Endothelial cell of umbilical vein (primary cell): ENCODE measurements around the gene TOPORS. TPM values are rescaled to one million over a fixed set of nuclear protein-coding genes. Genes with fewer than 3 reads are reported as not detected.
A peak's percentile ranks its signal among the peaks of the same experiment; 100 is the strongest.

ENCODE experiments used
- BruUV-seq: library from RNA; stranded (reverse); fragments of 400-500 nt; replicated peaks from 2 replicates; lab custom pipeline; 2021; lab: Mats Ljungman, UMichigan
- CTCF ChIA-PET: fragments of 300-600, 350-600 bp; sonication (Branson Sonifier 250); formaldehyde crosslinking; loops from one replicate; lab custom pipeline; 2021; ENCODE audit warnings: antibody characterized with exemption, inconsistent platforms; lab: Charles Lee
- POLR2A ChIA-PET: fragments of 300-600, 350-600 bp; sonication (Branson Sonifier 250); formaldehyde crosslinking; loops from one replicate; lab custom pipeline; 2021; ENCODE audit warnings: antibody characterized with exemption, inconsistent platforms; lab: Charles Lee
- DNase-seq: peaks from one replicate; pipeline ENCODE4 v3.0.0-alpha.2; 2011; ENCODE audit warnings: low read depth, low spot score
- FAIRE-seq: peaks from 2 replicates; lab custom pipeline; 2011; peaks lifted over from hg19 to GRCh38; lab: Jason Lieb, UNC
- H2AFZ ChIP-seq: 2 replicates; pipeline ENCODE4 v1.6.0; 2012; ENCODE audit warnings: low read depth, low read length, control low read depth, inconsistent platforms
- H3K27ac ChIP-seq: 2 replicates; pipeline ENCODE4 v1.5.1; 2011; ENCODE audit warnings: low read depth, mild to moderate bottlenecking, control low read depth, low read length, moderate library complexity; ENCODE audit not compliant: insufficient read depth
- H3K27me3 ChIP-seq, 2 experiments: 2 replicates each; pipeline versions ENCODE4 v1.6.0 to v1.6.1; 2011; ENCODE audit warnings: low read length in 2 of 2, mixed read lengths in 1 of 2; ENCODE audit not compliant: control insufficient read depth in 2 of 2, insufficient read depth in 2 of 2
- H3K36me3 ChIP-seq, 2 experiments: 2 replicates in 1 of 2; 3 replicates in 1 of 2; pipeline ENCODE4 v1.5.1; 2011; ENCODE audit warnings: low read length in 2 of 2, mild to moderate bottlenecking in 1 of 2, moderate library complexity in 1 of 2; ENCODE audit not compliant: control insufficient read depth in 2 of 2, insufficient read depth in 2 of 2; ENCODE audit errors: extremely low read depth in 1 of 2
- H3K4me1 ChIP-seq: 3 replicates; pipeline ENCODE4 v1.5.1; 2011; ENCODE audit warnings: mild to moderate bottlenecking, low read length; ENCODE audit not compliant: control insufficient read depth, insufficient read depth; ENCODE audit errors: extremely low read depth
- H3K4me2 ChIP-seq: 2 replicates; pipeline ENCODE4 v1.6.1; 2011; ENCODE audit warnings: low read length, control low read depth, mixed read lengths; ENCODE audit not compliant: insufficient read depth
- H3K4me3 ChIP-seq, 3 experiments: fragments of 200-600 bp in 1 of 3; sonication (generic), shearing (Covaris generic) in 1 of 3; replicated peaks in 1 of 3; 2 replicates each; pipeline ENCODE4 v1.5.1; 2011 to 2016; ENCODE audit warnings: control low read depth in 3 of 3, low read length in 3 of 3, mild to moderate bottlenecking in 2 of 3, inconsistent platforms in 1 of 3, low read depth in 1 of 3, moderate library complexity in 1 of 3; ENCODE audit not compliant: insufficient read depth in 1 of 3
- H3K79me2 ChIP-seq: 2 replicates; pipeline ENCODE4 v1.6.0; 2012; ENCODE audit warnings: low read length, inconsistent platforms; ENCODE audit not compliant: control insufficient read depth, insufficient read depth
- H3K9ac ChIP-seq: replicated peaks from 2 replicates; pipeline ENCODE3; 2011; ENCODE audit warnings: low read length, control low read depth; ENCODE audit not compliant: insufficient read depth; ENCODE audit errors: extremely low read depth
- H3K9me1 ChIP-seq: replicated peaks from 3 replicates; pipeline ENCODE4 v1.6.0; 2011; ENCODE audit warnings: mild to moderate bottlenecking, low read length; ENCODE audit not compliant: control insufficient read depth, insufficient read depth; ENCODE audit errors: extremely low read depth
- H3K9me3 ChIP-seq: replicated peaks from 2 replicates; pipeline ENCODE4 v1.5.1; 2012; ENCODE audit warnings: low read length, inconsistent platforms; ENCODE audit not compliant: control insufficient read depth, insufficient read depth
- H4K20me1 ChIP-seq: replicated peaks from 2 replicates; pipeline ENCODE3; 2011; ENCODE audit warnings: mild to moderate bottlenecking, low read length; ENCODE audit not compliant: control insufficient read depth, insufficient read depth; ENCODE audit errors: extremely low read depth
- FOS ChIP-seq: IDR thresholded peaks from 2 replicates; pipeline ENCODE4 v1.6.1; 2011; ENCODE audit warnings: mild to moderate bottlenecking, low read length, moderate library complexity, borderline replicate concordance; ENCODE audit not compliant: insufficient read depth
- GATA2 ChIP-seq: IDR thresholded peaks from 2 replicates; pipeline ENCODE4 v1.7.0; 2011; ENCODE audit warnings: low read depth, mild to moderate bottlenecking, moderate library complexity, mixed read lengths, low read length; ENCODE audit not compliant: insufficient read length, insufficient read depth
- MYC ChIP-seq: IDR thresholded peaks from one replicate; pipeline ENCODE4 v1.6.1; 2011; ENCODE audit warnings: mild to moderate bottlenecking, low read depth, low read length
- POLR2A ChIP-seq: IDR thresholded peaks from 2 replicates; pipeline ENCODE4 v1.6.1; 2012; ENCODE audit warnings: low read depth, mild to moderate bottlenecking, control low read depth, low read length
- POLR2AphosphoS5 ChIP-seq: IDR thresholded peaks from 2 replicates; pipeline ENCODE4 v1.6.1; 2012; ENCODE audit warnings: low read depth, mild to moderate bottlenecking, control low read depth, low read length, moderate library complexity; ENCODE audit not compliant: insufficient read depth
- dilution Hi-C: fragments of 300-500 bp; cut with MboI; formaldehyde crosslinking; loops from one replicate; pipeline ENCODE4 v1.15.0; 2019; ENCODE audit warnings: low sequenced_read_pairs; ENCODE audit not compliant: extremely low pct_ligation_motif_present
- intact Hi-C: fragments of 100-400 bp; cut with micrococcal nuclease; formaldehyde crosslinking; loops from one replicate; pipeline ENCODE4 v1.10.0; 2022
- polyA plus RNA-seq, 4 experiments: library from polyadenylated mRNA; depleted of rRNA in 3 of 4; stranded (reverse) in 3 of 4; unstranded in 1 of 4; fragments of >200 nt; gene quantifications; 2 replicates each; pipeline versions ENCODE4 v1.2.1 to v1.2.3, GENCODE V29; 2011 to 2012; ENCODE audit warnings: missing spikeins in 1 of 4
- total RNA-seq: library from RNA; stranded (reverse); gene quantifications from 2 replicates; pipeline ENCODE4 v1.2.3, GENCODE V29; 2021
- TF ChIP-seq, protein P1 (sequence below), 2 donors: IDR thresholded peaks; 1 replicate in 1 of 2; 2 replicates in 1 of 2; pipeline ENCODE4 v1.5.1; 2011; ENCODE audit warnings: low read length in 2 of 2, mild to moderate bottlenecking in 2 of 2, moderate library complexity in 2 of 2, control low read depth in 1 of 2, inconsistent platforms in 1 of 2, low read depth in 1 of 2; ENCODE audit not compliant: insufficient read depth in 1 of 2; ENCODE audit errors: extremely low read depth in 1 of 2
- TF ChIP-seq, protein P2 (sequence below): IDR thresholded peaks from 2 replicates; pipeline ENCODE4 v1.6.1; 2011; ENCODE audit not compliant: insufficient read depth, insufficient read length

The TOPORS gene
- total and polyA plus RNA-seq, 2 donors (not counting 3 experiments of a cell fraction or from before 2014, with no cell fraction given) = 6.1 to 16.2 TPM

DNA sequence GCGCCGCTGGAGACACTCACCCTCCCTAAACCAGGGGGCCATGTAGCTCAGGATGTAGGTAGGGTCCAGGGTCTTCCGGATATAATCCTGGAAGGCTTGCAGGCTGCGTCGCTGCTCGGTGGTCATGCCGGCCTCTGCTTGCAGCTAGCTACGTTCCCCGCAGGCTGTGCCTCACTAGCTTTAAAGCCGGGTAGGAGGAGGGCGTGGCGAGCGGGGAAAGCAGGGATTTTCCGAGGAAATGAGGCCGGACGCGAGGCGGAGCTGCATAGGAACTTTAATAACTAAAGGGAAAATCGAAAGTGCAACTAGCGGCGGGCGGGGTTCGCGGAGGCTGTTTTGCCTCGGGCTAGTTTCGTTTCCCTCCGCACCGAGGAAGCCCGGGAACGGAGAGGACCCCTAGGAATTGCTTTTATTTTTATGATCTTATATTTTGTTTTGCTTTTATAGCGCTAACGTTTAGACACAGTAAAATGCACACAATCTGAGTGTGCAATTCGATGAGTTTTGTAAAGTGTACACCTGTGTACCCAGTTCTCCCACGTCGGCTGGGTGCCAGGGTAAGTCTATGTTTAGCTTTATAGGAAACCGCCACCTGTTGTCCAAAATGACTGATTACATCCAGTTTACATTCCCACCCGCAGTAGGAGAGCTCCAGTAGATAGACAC, 26.2 kb downstream of the TOPORS start, which contains the start of gene RIGI:
TSS of gene RIGI (minus strand) at position 156 of the 666 bp plus-strand sequence. CDS start at position 126, 30 bp downstream.
- peak within 1 kb of the TSS; percentile 61 for H3K27ac ChIP-seq
- intact Hi-C loops (loop anchor here (1.0 to 2.0 kb wide), 7 partner anchors 24 to 147 kb away; partner anchors contain the start of gene ACO1), dilution Hi-C loops (no loop called here)
- TF ChIP-seq POLR2AphosphoS5 (peak; percentile 67), POLR2A (peak; percentile 87), MYC (peak; percentile 23), FOS (no peak), GATA2 (no peak)
- TF ChIP-seq, protein P1, sequence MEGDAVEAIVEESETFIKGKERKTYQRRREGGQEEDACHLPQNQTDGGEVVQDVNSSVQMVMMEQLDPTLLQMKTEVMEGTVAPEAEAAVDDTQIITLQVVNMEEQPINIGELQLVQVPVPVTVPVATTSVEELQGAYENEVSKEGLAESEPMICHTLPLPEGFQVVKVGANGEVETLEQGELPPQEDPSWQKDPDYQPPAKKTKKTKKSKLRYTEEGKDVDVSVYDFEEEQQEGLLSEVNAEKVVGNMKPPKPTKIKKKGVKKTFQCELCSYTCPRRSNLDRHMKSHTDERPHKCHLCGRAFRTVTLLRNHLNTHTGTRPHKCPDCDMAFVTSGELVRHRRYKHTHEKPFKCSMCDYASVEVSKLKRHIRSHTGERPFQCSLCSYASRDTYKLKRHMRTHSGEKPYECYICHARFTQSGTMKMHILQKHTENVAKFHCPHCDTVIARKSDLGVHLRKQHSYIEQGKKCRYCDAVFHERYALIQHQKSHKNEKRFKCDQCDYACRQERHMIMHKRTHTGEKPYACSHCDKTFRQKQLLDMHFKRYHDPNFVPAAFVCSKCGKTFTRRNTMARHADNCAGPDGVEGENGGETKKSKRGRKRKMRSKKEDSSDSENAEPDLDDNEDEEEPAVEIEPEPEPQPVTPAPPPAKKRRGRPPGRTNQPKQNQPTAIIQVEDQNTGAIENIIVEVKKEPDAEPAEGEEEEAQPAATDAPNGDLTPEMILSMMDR (IDR thresholded peaks at IDR 0.05; ENCODE audit: extremely low read depth in 1 of 2, insufficient read depth in 1 of 2, low read depth in 1 of 2, low read length in 2 of 2) = peak; percentile 29 to 43
- TF ChIP-seq, protein P2, sequence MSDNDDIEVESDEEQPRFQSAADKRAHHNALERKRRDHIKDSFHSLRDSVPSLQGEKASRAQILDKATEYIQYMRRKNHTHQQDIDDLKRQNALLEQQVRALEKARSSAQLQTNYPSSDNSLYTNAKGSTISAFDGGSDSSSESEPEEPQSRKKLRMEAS = peak; percentile 15
- ChIA-PET CTCF (interaction anchor here (0.6 to 4.9 kb wide), 38 partner anchors 9 to 498 kb away, joined by 3 to 172 read pairs (median 6); partner anchors contain the start of genes ACO1, NDUFB6, SMIM27 and TOPORS), POLR2A (interaction anchor here (0.7 to 2.9 kb wide), 8 partner anchors 19 to 499 kb away, joined by 3 to 17 read pairs (median 5); partner anchors contain the start of gene DNAJA1)
- peak; percentile 97 for DNase-seq
- peak within 1 kb of the TSS; percentile 94 for H3K4me2 ChIP-seq
- H3K4me3 ChIP-seq = peak within 1 kb of the TSS; percentile 78 to 88 (median 83)
- no peaks in the 10 kb centered on the region for H3K9me3 ChIP-seq
- no peaks in the 10 kb centered on the region for H3K27me3 ChIP-seq
- BruUV-seq = no TSS peak
- H3K79me2 ChIP-seq = peaks cover 29% of the 10 kb centered on the region
- no peaks in the 10 kb centered on the region for H4K20me1 ChIP-seq
- H3K9me1 ChIP-seq = no peaks in the 10 kb centered on the region
- H3K4me1 ChIP-seq = peaks cover 15% of the 10 kb centered on the region
- no peaks in the 10 kb centered on the region for H3K36me3 ChIP-seq
- peak within 1 kb of the TSS; percentile 73 for H2AFZ ChIP-seq
- peak; percentile 92 for FAIRE-seq
- H3K9ac ChIP-seq = peak within 1 kb of the TSS; percentile 62
